Measurements from ENCODE around the gene PELI1. TPM values are rescaled to one million over a fixed set of nuclear protein-coding genes. Genes with fewer than 3 reads are reported as not detected.

Gene PELI1
- total and polyA plus RNA-seq, 2 donors (not counting 3 experiments of a cell fraction or from before 2014, with no cell fraction given) = 14.2 to 30.9 TPM

DNA sequence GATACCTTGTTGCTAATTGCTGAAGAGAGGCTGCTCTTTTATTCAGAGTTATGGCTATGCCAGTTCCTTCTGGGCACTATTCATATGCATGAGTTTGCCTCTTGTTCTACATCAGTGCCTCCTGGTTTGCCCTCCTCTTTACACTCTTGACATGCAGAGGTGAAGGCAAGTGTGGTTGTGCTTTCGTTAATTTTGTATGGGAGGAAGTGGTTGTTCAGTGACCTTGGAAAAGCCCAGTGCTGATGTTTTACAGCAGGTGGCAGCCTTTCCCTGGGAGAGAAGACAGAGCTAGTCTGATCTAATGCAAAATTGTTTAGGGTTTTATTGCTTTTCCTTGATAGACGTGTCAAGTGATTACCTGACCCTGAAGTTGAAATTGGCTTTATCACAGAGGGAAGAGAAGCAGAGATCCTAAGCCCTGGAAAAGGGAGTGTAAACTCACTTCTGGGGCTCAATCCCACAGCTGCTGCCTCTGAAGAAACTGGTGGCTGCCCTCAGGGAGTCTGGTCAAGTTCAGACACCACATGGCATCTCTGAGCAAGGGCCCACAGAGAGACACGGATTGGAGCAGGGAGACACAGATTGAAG lies 94.5 kb downstream of the PELI1 start:
- H3K9me3 ChIP-seq (replicated peaks; ENCODE audit: control insufficient read depth, insufficient read depth, low read length) = no peaks in the 10 kb centered on the region
- peaks cover 28% of the 10 kb centered on the region for H3K4me1 ChIP-seq (ENCODE audit: control insufficient read depth, extremely low read depth, insufficient read depth, low read length)
- intact Hi-C loops (cut with micrococcal nuclease) (loop anchor here (1.0 to 10.0 kb wide), 8 partner anchors 63 to 823 kb away; partner anchors contain the start of gene AFTPH), dilution Hi-C loops (cut with MboI; ENCODE audit: extremely low pct_ligation_motif_present, low sequenced_read_pairs) (loop anchor here (25.0 kb wide), 1 partner anchor 263 kb away; no protein-coding TSS in a partner anchor)
- no peaks in the 10 kb centered on the region for H3K79me2 ChIP-seq (ENCODE audit: control insufficient read depth, insufficient read depth, low read length)
- no peak overlapping the region for H3K27ac ChIP-seq (ENCODE audit: insufficient read depth, low read depth, low read length)
- H3K9me1 ChIP-seq (replicated peaks; ENCODE audit: control insufficient read depth, extremely low read depth, insufficient read depth, low read length) = no peaks in the 10 kb centered on the region
- H4K20me1 ChIP-seq (replicated peaks; ENCODE audit: control insufficient read depth, extremely low read depth, insufficient read depth, low read length) = no peaks in the 10 kb centered on the region
- H3K9ac ChIP-seq (replicated peaks; ENCODE audit: extremely low read depth, insufficient read depth, low read length) = no peak overlapping the region
- no peaks in the 10 kb centered on the region for H3K27me3 ChIP-seq (ENCODE audit: control insufficient read depth in 2 of 2, insufficient read depth in 2 of 2, low read length in 2 of 2)
- no peak overlapping the region for H3K4me3 ChIP-seq (replicated peaks in 1 of 3; ENCODE audit: insufficient read depth in 1 of 3, low read depth in 1 of 3, low read length in 3 of 3)
- POLR2A ChIA-PET = interaction anchor here (0.9 to 1.2 kb wide), 2 partner anchors 15 to 281 kb away, joined by 3 to 4 read pairs; no protein-coding TSS in a partner anchor
- DNase-seq (ENCODE audit: low read depth, low spot score) (peak; percentile 84), FAIRE-seq (peak; percentile 80)
- TF ChIP-seq, protein P1, sequence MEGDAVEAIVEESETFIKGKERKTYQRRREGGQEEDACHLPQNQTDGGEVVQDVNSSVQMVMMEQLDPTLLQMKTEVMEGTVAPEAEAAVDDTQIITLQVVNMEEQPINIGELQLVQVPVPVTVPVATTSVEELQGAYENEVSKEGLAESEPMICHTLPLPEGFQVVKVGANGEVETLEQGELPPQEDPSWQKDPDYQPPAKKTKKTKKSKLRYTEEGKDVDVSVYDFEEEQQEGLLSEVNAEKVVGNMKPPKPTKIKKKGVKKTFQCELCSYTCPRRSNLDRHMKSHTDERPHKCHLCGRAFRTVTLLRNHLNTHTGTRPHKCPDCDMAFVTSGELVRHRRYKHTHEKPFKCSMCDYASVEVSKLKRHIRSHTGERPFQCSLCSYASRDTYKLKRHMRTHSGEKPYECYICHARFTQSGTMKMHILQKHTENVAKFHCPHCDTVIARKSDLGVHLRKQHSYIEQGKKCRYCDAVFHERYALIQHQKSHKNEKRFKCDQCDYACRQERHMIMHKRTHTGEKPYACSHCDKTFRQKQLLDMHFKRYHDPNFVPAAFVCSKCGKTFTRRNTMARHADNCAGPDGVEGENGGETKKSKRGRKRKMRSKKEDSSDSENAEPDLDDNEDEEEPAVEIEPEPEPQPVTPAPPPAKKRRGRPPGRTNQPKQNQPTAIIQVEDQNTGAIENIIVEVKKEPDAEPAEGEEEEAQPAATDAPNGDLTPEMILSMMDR (IDR thresholded peaks at IDR 0.05; ENCODE audit: extremely low read depth in 1 of 2, insufficient read depth in 1 of 2, low read depth in 1 of 2, low read length in 2 of 2) = peak; percentile 73 to 83
- TF ChIP-seq, protein P2, sequence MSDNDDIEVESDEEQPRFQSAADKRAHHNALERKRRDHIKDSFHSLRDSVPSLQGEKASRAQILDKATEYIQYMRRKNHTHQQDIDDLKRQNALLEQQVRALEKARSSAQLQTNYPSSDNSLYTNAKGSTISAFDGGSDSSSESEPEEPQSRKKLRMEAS (IDR thresholded peaks at IDR 0.05; ENCODE audit: insufficient read depth, insufficient read length) = no peak
- no peak for TF ChIP-seq MYC (IDR thresholded peaks at IDR 0.05; ENCODE audit: low read depth, low read length)
- TF ChIP-seq GATA2 (IDR thresholded peaks at IDR 0.05; ENCODE audit: insufficient read depth, insufficient read length, low read depth, low read length) = no peak
- TF ChIP-seq JUN (IDR thresholded peaks at IDR 0.05; ENCODE audit: borderline replicate concordance, insufficient read depth, insufficient read length, low read depth) = no peak
- TF ChIP-seq POLR2AphosphoS5 (IDR thresholded peaks at IDR 0.05; ENCODE audit: insufficient read depth, low read depth, low read length) = no peak
- TF ChIP-seq POLR2A (IDR thresholded peaks at IDR 0.05; ENCODE audit: low read depth, low read length) = no peak
- H3K4me2 ChIP-seq (ENCODE audit: insufficient read depth, low read length) = no peak overlapping the region
- H2AFZ ChIP-seq (ENCODE audit: low read depth, low read length) = peak overlapping the region; percentile 46
- BruUV-seq (replicated peaks) = no TSS peak
- H3K36me3 ChIP-seq (ENCODE audit: control insufficient read depth in 2 of 2, extremely low read depth in 1 of 2, insufficient read depth in 2 of 2, low read length in 2 of 2) = no peaks in the 10 kb centered on the region
- CTCF ChIA-PET = interaction anchor here (0.6 to 9.7 kb wide), 52 partner anchors 9 to 839 kb away, joined by 3 to 388 read pairs (median 4); no protein-coding TSS in a partner anchor
